ENCODE data around the gene AP1B1.
"Not testable (repeated sequence)": the region's sequence is repeated elsewhere in the genome, so short reads cannot be mapped to it uniquely, and the experiment has no call there.

The AP1B1 gene

DNA sequence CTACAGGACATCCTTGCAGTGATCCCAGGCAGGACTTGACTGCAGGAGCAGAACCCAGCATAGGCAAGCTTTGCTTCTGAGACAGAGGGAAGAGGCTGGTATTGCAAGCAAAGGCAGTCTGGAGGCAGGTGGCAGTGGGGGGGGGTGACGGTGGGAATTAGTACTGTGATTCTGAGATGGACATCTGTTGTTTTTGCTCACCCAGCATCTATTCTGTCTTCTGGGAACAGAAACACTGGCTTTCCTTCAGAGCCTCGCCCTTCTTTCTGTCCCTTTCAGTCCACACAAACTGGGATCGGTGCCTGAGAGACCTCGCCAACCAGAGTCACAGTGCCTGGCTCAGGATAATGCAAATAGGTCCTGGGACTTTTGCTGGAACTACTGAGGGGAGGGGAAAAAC, 41.7 kb downstream of the AP1B1 start:
- no peak for DNase-seq

DNA sequence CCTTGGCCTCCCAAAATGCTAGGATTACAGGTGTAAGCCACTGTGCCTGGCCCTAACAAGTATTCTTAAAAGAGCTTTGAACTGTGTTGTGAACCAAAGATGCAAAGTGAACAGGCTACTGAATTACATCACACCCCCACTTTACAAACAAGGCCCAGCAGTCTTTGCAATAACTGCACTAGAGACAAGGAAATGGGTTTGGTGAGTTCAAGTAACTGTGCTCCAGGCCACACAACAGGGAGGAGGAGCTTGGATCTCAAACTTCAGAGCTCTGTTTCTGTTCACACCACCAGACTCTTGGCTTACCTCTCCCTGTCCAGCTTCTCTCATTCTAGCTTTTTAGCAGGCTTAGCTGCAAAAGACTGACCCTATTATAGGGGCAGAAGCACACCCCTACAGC, 42.4 kb downstream of the AP1B1 start:
- no peak for DNase-seq

DNA sequence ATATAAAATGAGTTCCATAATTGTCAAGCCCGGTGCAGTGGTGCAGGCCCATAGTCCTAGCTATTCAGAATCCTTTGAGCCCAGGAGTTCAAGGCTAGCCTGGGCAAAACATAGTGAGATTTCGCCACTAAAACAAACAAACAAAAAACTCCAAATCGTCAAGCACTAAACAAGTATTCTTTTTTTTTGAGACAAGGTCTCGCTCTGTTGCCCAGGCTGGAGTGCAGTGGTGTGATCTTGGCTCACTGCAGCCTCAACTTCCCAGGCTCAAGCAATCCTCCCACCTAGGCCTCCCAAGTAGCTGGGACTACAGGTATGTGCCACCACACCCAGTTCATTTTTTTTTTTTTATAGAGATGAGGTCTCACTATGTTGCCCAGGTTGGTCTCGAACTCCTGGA, 43.5 kb downstream of the AP1B1 start:
- DNase-seq: not testable (repeated sequence)

DNA sequence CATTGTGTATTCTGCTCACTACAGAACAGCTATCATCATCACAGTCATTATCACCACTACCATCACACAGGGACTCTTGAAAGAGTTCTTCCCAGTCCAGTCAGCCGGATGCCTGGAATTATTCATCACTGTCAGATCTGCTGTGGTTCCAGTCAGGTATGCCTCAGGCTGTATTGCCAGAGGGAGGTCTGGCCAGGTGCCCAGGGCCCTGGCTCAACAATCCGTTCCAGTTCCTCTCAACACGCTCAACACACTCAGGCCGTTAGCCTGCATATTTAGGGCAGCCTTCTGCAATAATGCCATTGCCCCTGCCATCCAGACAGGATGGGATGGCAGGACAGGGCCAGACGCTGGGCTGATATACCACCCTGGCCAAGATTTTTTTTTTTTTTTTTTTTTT, 44.2 kb downstream of the AP1B1 start:
- DNase-seq: no peak

DNA sequence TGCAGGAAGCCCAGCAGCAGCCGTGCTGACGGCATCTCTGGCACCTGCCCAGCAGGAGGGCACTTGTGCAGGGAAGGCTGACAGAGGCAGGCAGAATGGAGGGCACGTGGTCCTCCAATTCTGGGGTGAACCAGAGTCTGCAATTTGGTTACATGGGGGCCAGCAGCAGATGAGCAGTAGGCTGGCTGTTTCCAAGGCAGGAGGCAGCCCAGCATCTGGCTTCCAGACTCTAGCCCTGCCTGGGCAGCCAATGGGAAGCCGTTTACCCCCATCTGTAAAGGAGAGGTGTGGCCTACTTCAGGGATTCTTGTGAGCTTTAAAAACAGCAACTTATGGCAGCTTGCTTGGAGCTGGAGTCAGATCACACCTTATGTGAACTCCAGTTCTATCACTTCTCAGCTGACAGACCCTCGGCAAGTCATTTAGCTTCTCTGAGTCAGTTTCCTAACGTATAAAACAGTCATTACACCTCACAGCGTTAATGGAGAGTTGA, 45.0 kb downstream of the AP1B1 start:
- no peak for DNase-seq

DNA sequence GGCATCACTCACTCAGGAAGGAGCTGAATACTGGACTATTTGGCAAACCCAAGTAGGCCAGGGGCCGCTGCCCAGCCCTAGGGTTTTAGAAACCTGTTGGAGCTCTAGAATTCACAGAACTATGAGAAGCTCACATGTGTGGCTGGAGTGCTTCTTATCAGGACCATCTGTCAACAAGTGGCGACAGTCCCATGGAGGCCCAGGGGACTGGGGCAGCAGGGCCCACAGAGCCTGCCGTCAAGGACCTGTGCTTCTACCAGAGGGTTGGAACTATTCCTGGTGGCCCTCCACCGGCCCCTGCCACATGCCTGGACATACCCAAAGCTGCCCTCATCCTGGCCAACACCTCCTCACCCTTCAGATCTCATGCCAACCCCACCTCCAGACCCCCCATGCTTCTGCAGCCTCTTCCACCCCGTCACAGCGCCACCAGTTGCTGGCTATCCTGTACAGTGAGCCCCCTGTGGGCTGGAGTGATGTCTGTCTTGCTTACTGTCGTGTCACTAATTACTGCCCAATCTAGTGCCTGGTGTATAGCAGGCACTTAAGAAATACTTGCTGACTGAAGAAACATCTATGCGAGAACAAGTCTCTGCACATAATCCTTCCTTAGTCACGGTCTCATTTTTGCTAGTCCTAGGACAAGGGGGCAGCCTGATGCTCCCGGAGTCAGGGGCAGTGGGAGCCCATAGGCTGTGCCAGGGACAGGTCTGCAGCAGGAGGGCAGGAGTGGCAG, 45.6 kb downstream of the AP1B1 start:
- DNase-seq: no peak

DNA sequence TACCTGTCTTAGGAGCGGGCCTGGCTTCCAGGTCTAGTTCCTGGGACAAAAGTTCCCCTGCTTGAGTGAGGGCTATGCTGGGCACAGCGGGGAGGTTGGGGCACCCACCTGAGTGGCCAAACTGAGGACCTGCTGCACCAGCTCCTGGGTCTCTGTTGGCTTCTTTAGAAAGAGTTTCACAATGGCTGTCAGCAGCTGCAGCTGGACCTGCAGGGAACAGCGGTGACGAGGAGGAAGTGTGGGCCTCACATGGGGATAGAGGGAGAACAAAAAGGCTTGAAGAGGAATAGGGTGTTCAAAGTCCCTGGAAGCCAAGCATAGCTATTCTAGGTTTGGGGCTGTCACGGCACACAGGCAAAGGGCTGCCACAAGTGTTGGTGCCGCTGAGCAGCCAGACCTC, 46.2 kb downstream of the AP1B1 start:
- DNase-seq: no peak

DNA sequence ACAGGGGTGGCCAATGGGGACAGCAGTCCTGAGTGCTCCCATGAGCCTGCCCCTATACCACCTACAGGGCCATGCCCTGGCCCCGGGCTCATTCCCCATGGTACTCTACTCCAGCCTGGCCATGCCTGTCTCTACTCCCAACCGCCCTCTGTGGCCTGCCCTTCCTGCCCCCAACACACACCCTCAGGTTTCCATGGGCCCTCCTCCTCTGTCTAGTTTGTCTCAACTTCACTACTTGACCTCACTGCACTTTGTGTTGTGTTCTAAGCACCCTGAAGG, 46.6 kb downstream of the AP1B1 start:
- no peak for DNase-seq

DNA sequence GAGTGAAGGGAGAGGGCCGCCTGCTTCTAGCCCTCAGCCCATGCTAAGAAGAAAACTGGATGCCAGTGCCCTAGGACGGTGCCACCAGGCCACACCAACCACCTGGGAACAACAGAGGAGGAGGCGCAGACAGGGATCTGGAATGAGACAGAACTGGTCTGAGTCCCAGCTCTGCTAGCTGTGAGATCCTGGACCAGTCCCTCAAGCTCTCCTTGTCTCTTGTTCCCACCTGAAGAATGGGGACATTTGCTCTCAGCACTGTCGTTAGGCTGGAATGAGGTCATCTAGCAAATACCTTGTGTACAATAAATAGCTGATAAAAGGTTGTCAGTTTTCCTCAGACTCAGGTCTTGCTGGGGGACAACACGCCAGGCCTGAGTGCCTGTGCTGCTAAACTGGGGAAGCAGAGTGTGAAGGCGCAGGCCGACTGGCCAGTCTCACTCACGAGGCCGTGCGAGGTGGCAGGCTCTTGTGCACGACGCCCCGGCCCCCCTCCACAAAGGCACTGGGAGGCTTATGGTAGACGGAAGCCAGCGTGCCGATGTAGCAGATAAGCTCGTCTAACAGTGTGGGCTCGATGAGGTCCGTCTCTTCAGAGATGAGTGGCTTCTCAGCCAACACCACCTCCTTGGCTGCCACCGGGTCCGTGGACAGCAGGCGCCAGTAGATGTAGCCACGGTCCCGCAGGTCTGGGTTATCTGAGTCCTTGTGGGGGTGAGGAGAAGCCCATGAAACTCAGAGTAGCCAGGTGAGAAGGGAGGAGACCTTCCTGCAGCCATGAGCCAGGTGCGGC, 47.1 kb downstream of the AP1B1 start:
- DNase-seq: no peak

DNA sequence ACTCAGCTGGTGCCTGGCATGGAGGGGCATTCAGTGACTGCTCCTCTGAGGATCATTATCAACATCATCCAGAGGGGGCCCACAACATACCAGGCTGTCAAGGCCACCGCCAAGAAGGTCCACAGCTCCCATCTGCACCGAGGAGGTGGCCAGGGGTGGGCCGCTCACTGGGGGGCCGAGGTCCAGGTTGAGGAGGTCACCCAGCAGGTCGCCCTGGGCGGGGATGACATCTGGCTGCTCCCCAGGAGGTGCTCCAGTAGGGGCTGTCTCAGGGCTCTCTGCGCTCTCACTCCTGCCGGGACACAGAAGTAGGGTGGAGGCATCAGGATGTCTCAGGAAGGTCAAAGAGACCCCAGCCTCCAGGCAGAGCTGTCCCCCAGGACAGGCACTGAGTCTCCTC, 47.8 kb downstream of the AP1B1 start:
- no peak for DNase-seq

DNA sequence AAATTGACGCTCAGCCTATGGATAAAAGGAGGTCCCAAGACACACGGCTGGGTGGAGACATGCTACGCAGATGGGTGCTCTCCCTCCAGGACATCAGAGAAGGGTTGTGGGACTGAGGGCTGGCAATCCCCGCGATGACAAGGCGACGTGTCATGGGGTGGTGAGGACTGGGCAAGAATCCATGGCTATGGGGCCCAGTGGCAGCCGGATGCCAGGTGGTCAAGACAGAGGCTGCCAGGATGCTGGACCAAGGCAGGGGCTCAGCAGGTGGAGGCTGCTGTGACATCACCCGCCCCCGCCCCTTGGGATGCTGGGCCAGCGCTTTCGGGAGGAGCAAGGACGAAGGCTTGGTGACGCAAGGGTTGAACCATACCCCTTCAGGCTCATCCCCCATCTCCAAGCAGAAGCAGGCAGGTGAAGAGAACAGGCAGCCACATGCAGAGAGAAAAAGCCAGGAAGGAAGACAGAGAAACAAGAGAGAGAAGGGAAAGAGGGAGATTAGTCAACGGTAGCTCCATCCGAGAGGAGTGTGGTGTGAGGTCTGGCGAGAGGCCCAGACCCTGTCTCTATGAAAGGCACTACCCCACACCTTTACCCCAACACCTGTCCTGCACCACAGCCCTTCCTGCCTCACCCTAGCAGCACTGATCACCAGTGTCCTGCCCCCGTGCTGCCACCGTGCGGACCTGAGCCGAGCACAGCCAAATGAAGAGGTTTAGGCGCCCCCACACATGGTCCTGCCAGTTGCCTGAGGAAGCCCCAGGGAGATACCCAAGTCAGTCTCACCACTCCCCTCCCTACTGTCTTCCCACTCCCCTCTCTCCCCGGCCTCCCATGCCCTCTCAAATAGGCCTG, 48.8 kb downstream of the AP1B1 start:
- no peak for DNase-seq

DNA sequence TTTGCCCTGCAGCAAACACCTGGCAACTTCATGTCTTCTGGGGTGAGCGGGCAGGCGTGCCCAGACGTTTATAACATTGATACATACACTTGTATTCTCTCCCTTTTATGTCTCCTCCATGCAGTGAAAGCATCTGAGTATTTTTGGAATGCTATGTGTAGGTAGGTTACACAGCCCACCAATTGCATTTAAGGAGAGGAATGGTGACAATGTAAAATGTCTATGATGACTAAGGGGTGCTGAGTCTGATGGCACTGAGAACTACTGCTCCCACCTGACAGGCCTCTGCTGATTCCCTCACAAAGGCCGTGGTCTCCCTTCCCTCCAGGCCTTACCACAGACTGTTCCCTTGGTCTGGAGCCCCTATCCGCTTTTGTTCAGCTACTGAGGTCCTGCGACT, 50.0 kb downstream of the AP1B1 start:
- DNase-seq: no peak

DNA sequence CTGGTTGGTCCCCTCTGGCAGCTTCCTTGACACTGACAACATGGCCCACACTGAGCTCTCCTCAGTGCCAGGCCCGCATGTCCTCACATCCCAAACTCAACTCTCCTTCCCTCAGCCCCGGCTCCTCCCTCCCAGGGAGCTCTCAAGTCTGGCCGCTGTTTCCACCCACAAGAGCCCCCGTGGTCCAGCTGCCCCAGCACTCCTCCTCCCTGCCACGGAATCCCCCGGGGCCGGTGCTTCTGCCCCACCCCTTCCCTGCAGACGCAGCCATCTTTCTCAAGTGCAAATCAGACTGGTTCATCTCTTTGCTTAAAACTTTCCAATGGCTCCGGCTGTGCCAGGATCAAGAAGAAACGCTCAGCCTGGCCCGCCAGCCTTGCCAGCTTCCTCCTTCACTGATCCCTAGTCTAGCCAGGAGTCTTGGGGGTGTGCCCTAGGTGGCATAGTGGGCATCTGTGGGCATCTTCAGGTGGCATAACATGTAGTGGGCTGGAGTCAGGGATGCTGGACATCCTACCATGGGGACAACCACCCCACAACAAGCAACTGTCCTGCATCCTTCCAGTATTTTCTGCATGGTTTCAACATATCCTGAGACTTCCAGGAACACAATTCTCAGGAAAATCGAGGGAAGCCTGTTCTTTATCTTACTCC, 50.6 kb downstream of the AP1B1 start:
- DNase-seq: no peak

DNA sequence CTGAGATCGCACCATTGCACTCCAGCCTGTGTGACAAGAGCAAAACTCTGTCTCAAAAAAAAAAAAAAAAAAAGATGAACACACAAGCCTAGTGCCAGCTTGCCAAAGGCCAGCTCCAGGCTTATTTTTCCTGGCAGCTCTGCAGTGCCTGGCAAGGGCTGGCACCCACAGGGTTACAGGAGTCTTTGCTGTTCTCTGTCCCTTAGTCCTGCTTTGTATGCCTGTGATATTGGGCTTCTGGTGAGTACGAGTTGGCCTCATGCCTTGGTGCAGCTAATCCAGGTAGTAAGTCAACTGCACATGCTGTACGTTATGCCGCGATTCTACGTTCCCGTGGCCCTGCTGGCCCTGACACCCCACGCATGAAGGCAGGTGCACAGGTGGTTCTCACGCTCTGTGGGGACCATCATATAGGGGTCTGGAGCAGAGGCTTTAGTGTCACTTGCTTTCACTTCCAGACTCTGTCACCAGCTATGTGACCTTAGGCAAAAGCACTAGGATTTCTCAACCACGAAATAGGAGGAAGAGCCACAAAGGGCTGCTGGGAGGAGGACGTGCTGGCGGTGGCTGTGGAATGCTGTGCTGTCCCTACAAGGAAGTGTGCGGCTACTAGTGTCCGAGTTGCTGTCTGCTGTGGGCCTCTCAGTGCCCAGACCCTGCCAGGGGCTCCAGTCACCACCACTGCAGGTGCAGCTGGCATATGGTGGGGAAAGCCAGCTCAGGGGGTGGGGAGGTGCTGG, 51.4 kb downstream of the AP1B1 start:
- DNase-seq: no peak

DNA sequence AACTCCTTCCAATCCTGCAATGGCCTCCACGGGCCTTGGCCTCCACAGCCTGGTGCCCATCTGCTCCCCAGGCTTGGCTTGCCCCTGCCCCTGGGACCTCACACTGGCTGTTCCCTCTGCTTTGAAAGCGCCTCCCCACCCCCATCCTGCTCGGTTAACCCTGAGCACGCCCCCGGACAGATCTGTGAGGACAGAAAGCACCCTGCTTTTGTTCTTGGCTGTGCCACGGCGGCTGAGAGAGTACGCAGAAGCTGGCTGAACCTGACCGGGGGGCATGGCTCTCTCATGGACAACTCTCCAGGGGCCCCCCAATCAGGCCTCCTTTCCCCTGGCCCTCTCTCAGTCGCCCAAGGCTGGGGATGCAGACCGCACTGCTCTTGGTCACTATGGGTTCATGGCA, 52.7 kb downstream of the AP1B1 start:
- DNase-seq: no peak

DNA sequence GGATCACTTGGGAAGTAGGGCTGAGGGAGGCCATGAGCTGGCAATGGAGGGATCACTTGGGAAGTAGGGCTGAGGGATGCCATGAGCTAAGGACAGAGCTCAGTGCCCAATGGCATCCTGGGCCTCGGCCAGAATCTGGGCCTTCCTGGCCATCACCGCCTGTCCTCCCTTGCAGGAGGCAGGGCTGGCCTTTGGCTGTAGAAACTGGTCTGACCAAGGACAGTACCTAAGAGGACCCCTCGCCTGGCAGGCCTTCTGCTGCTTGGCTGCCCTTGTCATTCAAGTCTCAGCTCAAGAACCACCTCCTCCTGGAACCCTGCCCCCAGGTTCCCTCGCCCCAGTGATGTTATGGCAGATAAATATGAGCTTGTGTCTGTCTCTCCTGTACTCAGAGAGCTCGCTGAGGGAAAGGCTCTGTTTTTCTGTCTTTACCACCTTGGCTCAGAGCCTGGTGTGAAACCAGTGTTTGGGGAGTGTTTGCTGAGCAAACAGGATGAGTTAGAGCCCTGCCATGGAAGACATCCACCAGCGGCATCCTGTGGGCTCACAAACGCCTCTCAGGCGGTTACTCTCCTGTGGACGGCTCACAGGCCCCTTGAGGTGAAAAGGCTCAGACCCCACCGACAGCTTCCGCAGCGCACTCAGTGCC, 53.5 kb downstream of the AP1B1 start:
- no peak for DNase-seq

DNA sequence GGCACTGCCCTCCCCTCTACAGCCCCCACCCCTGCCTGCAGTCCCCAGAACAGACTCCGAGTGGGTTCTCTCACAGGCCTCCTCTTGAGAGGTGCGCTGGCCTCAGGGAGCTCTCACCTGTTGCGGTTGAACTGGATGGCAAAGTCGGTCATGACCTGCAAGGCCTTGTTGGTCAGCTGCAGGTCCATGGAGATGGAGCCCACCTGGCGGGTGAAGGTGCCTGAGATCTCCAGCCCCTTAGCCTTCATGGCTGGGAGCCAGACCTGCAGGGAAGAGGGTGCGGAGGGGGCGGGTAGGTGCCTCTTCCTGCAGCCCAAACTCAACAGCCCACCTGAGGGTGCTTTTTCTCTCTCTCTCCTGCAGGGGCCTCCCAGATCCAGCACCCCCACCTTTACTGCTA, 54.2 kb downstream of the AP1B1 start:
- no peak for DNase-seq

DNA sequence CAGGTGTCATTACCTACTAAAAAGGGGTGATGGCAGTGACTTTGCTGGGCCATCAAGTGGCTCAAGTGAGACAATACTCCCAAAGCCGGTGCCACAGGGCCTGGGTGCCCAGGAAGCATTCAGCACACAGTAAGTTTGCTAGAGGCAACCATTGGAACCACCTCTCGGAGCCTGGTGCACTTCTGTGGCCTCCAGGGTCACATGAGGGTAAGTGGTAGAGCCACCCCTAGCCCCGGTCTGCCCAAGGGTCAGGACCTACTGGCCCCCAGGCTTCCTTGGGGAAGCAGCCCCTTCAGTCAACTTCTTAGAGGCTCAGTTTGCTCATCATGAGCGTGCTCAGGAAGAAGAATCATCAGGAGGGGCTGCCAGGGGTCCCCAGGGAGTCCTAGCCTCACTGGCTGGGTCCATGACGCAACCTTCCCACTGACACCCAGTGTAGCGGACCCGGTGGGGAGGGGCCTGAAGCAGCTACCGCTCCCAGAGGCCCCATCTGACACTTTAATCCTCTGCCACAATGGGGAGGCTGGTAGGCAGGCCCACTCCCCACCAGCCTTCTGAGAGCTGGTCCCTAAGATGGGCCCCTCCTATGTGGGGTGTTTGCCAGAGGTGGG, 55.4 kb downstream of the AP1B1 start:
- DNase-seq: no peak

DNA sequence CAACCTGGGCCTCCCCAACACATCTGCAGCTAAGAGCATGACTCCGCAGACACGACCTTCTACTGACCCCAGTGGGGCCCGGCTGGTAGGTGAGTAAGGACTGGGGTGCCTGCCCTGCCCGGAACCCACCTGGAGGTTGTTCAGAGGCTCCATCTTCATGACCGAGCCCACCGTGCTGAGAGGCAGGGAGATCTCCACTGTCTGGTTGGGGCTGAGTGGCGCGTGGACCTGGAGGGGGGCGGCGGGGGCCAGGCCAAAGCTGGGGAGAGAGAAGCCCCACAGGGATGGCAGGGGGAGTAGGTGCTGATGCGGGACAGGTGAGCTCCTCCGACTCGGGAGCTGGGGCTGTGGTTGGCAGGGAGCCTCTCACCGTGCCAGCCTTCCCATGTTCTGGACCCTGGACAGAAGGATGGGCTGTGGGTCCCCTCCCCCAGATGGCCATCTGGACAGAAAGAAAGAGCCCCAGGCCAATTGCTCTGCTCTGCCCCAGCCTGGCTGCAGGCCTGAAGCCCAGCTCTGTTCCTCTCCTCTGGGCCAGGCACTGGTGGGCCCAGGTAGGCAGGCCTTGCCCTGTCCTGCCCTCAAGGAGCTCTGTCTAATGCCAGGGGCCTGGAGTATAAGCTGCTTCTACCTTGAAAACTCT, 56.6 kb downstream of the AP1B1 start:
- DNase-seq: no peak

DNA sequence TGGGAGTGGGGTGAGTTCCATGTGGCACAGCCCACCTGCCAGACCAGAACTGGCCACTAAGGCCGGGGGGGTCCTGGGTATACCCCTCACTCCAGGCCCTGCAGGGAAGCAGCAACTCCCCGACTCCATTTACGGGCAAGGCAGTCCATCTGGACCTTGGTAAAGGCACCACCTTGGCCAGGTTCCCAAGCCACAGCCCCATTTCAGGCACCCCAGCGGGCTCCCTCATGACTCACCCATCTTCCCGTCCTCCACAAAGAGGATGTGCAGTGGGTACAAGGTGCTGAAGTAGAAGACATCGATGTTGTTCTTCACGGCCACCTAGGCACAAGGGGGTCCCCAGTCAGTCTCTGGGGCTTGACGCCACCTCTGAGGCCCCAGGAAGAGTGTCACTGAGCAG, 57.2 kb downstream of the AP1B1 start:
- no peak for DNase-seq

DNA sequence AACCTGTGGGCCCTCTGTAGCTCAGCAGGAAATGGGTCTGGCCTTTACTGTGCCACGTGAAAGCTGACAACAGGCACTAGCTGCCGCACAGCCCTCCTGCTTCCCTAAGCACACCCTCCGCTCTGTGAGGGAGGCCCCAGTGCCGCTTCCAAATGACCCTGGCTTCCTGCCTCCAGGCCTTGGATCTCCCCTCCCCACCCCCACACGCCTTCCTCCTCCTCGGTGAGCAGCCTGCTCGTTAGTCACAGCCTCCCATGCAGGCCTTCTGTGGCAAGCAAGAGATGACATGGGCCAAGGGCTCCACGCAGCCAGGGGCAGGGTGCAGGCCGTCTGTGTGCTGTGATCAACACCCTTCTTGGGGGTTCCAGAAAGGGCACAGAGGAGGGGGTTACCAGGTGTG, 57.6 kb downstream of the AP1B1 start:
- no peak for DNase-seq

Measured in activated CD4-positive, alpha-beta T cell treated with anti-CD3 and anti-CD28 coated beads for 1 hour (primary cell).